ENCODE results near the gene CSH1. TPM values are rescaled to one million over a fixed set of nuclear protein-coding genes. Genes with fewer than 3 reads are reported as not detected.
"Not testable (repeated sequence)": the region's sequence is repeated elsewhere in the genome, so short reads cannot be mapped to it uniquely, and the experiment has no call there.

The CSH1 gene
- total and polyA plus RNA-seq, 2 donors = 0.42 TPM; not detected in 1

- DNase-seq (ENCODE audit: extremely low spot score); H3K36me3 ChIP-seq (ENCODE audit: insufficient read depth); H3K4me3 ChIP-seq (ENCODE audit: low read depth, low read length); H3K4me1 ChIP-seq (ENCODE audit: insufficient read depth); H3K27ac ChIP-seq (ENCODE audit: low read depth): not testable (repeated sequence)
- whole genome bisulfite sequencing = 53% methylated on average over 11 of the region's 11 CpGs
Observed at GRCh38 chr17:63881337-63881736, 15.0 kb downstream of the CSH1 start.

- WGBS = 83% methylated on average over 12 of the region's 12 CpGs
- no peak overlapping the region for H3K27ac ChIP-seq (ENCODE audit: low read depth)
Observed at GRCh38 chr17:63880706-63881105, 15.7 kb downstream of the CSH1 start.

GRCh38 chr17:63878413-63878812 lies 18.0 kb downstream of the CSH1 start:
- H3K27ac ChIP-seq (ENCODE audit: low read depth); H3K36me3 ChIP-seq (ENCODE audit: insufficient read depth); H3K4me1 ChIP-seq (ENCODE audit: insufficient read depth); H3K4me3 ChIP-seq (ENCODE audit: low read depth, low read length); DNase-seq (ENCODE audit: extremely low spot score): not testable (repeated sequence)
- WGBS = 87% methylated on average over 9 of the region's 9 CpGs

More at GRCh38 chr17:63880706-63881105, 15.7 kb downstream of the CSH1 start:
- Histone ChIP-seq H3K4me3 (ENCODE audit: low read depth, low read length) (no peak overlapping the region), H3K4me1 (ENCODE audit: insufficient read depth) (no peaks in the 10 kb centered on the region), H3K36me3 (ENCODE audit: insufficient read depth) (no peaks in the 10 kb centered on the region)
- no peak for DNase-seq (ENCODE audit: extremely low spot score)

GRCh38 chr17:63874693-63875092 lies 21.7 kb downstream of the CSH1 start:
- H3K4me3 ChIP-seq (ENCODE audit: low read depth, low read length); H3K4me1 ChIP-seq (ENCODE audit: insufficient read depth); H3K36me3 ChIP-seq (ENCODE audit: insufficient read depth); H3K27ac ChIP-seq (ENCODE audit: low read depth); DNase-seq (ENCODE audit: extremely low spot score): not testable (repeated sequence)
- WGBS = 77% methylated on average over 6 of the region's 6 CpGs

GRCh38 chr17:63874061-63874626 lies 22.2 kb downstream of the CSH1 start:
- WGBS = 73% methylated on average over 6 of the region's 8 CpGs
- DNase-seq (ENCODE audit: extremely low spot score); H3K27ac ChIP-seq (ENCODE audit: low read depth); H3K4me1 ChIP-seq (ENCODE audit: insufficient read depth); H3K36me3 ChIP-seq (ENCODE audit: insufficient read depth); H3K4me3 ChIP-seq (ENCODE audit: low read depth, low read length): not testable (repeated sequence)

- not testable (repeated sequence) for H3K36me3 ChIP-seq (ENCODE audit: insufficient read depth); H3K4me1 ChIP-seq (ENCODE audit: insufficient read depth); DNase-seq (ENCODE audit: extremely low spot score); H3K27ac ChIP-seq (ENCODE audit: low read depth); H3K4me3 ChIP-seq (ENCODE audit: low read depth, low read length)
- 75% methylated on average over 7 of the region's 7 CpGs for WGBS
Observed at GRCh38 chr17:63873577-63873976, 22.8 kb downstream of the CSH1 start, which contains the start of gene CSH2. Gene CSH2 (minus strand): TSS chr17:63873677. CDS start chr17:63873614, 63 bp downstream.

- H3K4me1 ChIP-seq (ENCODE audit: insufficient read depth); H3K4me3 ChIP-seq (ENCODE audit: low read depth, low read length): not testable (repeated sequence)
- 93% methylated on average over 15 of the region's 15 CpGs for WGBS
Observed at GRCh38 chr17:63871646-63872365, 24.6 kb downstream of the CSH1 start.

GRCh38 chr17:63870292-63870665 lies 26.1 kb downstream of the CSH1 start:
- 86% methylated on average over 4 of the region's 4 CpGs for WGBS
- not testable (repeated sequence) for H3K27ac ChIP-seq (ENCODE audit: low read depth); DNase-seq (ENCODE audit: extremely low spot score); H3K4me1 ChIP-seq (ENCODE audit: insufficient read depth); H3K36me3 ChIP-seq (ENCODE audit: insufficient read depth); H3K4me3 ChIP-seq (ENCODE audit: low read depth, low read length)

More at GRCh38 chr17:63871646-63872365, 24.6 kb downstream of the CSH1 start:
- not testable (repeated sequence) for DNase-seq (ENCODE audit: extremely low spot score); H3K36me3 ChIP-seq (ENCODE audit: insufficient read depth); H3K27ac ChIP-seq (ENCODE audit: low read depth)

- DNase-seq (ENCODE audit: extremely low spot score); H3K36me3 ChIP-seq (ENCODE audit: insufficient read depth); H3K27ac ChIP-seq (ENCODE audit: low read depth); H3K4me3 ChIP-seq (ENCODE audit: low read depth, low read length); H3K4me1 ChIP-seq (ENCODE audit: insufficient read depth): not testable (repeated sequence)
- WGBS = 48% methylated on average over 9 of the region's 9 CpGs
Observed at GRCh38 chr17:63869491-63870291, 26.7 kb downstream of the CSH1 start.

GRCh38 chr17:63866625-63867024 lies 29.7 kb downstream of the CSH1 start:
- H3K4me3 ChIP-seq (ENCODE audit: low read depth, low read length); H3K27ac ChIP-seq (ENCODE audit: low read depth); H3K4me1 ChIP-seq (ENCODE audit: insufficient read depth); H3K36me3 ChIP-seq (ENCODE audit: insufficient read depth); DNase-seq (ENCODE audit: extremely low spot score): not testable (repeated sequence)
- 80% methylated on average over 7 of the region's 7 CpGs for WGBS

- no peaks in the 10 kb centered on the region for H3K36me3 ChIP-seq (ENCODE audit: insufficient read depth)
- DNase-seq (ENCODE audit: extremely low spot score) = no peak
- no peak overlapping the region for H3K27ac ChIP-seq (ENCODE audit: low read depth)
- 74% methylated on average over 3 of the region's 3 CpGs for WGBS
- no peaks in the 10 kb centered on the region for H3K4me1 ChIP-seq (ENCODE audit: insufficient read depth)
- no peak overlapping the region for H3K4me3 ChIP-seq (ENCODE audit: low read depth, low read length)
Observed at GRCh38 chr17:63859257-63859656, 37.1 kb downstream of the CSH1 start.

- 92% methylated on average over 8 of the region's 8 CpGs for WGBS
- not testable (repeated sequence) for H3K36me3 ChIP-seq (ENCODE audit: insufficient read depth)
Observed at GRCh38 chr17:63856425-63856824, 39.9 kb downstream of the CSH1 start.

GRCh38 chr17:63855185-63855584 lies 41.2 kb downstream of the CSH1 start:
- no peak for DNase-seq (ENCODE audit: extremely low spot score)

More at GRCh38 chr17:63856425-63856824, 39.9 kb downstream of the CSH1 start:
- not testable (repeated sequence) for H3K4me3 ChIP-seq (ENCODE audit: low read depth, low read length); H3K27ac ChIP-seq (ENCODE audit: low read depth); H3K4me1 ChIP-seq (ENCODE audit: insufficient read depth); DNase-seq (ENCODE audit: extremely low spot score)

GRCh38 chr17:63854709-63855108 lies 41.7 kb downstream of the CSH1 start:
- no peak for DNase-seq (ENCODE audit: extremely low spot score)
- 84% methylated on average over 5 of the region's 5 CpGs for WGBS
- H3K36me3 ChIP-seq (ENCODE audit: insufficient read depth) = no peaks in the 10 kb centered on the region
- H3K4me1 ChIP-seq (ENCODE audit: insufficient read depth) = no peaks in the 10 kb centered on the region
- H3K4me3 ChIP-seq (ENCODE audit: low read depth, low read length) = no peak overlapping the region
- no peak overlapping the region for H3K27ac ChIP-seq (ENCODE audit: low read depth)

More at GRCh38 chr17:63855185-63855584, 41.2 kb downstream of the CSH1 start:
- Histone ChIP-seq H3K36me3 (ENCODE audit: insufficient read depth) (no peaks in the 10 kb centered on the region), H3K4me3 (ENCODE audit: low read depth, low read length) (no peak overlapping the region), H3K27ac (ENCODE audit: low read depth) (no peak overlapping the region), H3K4me1 (ENCODE audit: insufficient read depth) (no peaks in the 10 kb centered on the region)
- WGBS = 92% methylated on average over 8 of the region's 8 CpGs
